Activated CD4-positive, alpha-beta T cell treated with anti-CD3 and anti-CD28 coated beads for 36 hours (primary cell): ENCODE data around the gene NOL7. TPM values are rescaled to one million over a fixed set of nuclear protein-coding genes. Genes with fewer than 3 reads are reported as not detected.

Experiments
- ATAC-seq: fragments of 200-7000 bp; cut with Tn5 transposase; one replicate; pipeline ENCODE4 v1.10.0; 2021; ENCODE audit warnings: mild to moderate bottlenecking, moderate library complexity
- CTCF ChIA-PET: fragments of 350-600 bp; sonication (Branson Sonifier 250); formaldehyde crosslinking; loops from one replicate; lab custom pipeline; 2021; ENCODE audit warnings: antibody characterized with exemption; lab: Charles Lee
- POLR2A ChIA-PET: fragments of 350-600 bp; sonication (Branson Sonifier 250); formaldehyde crosslinking; loops from one replicate; lab custom pipeline; 2021; ENCODE audit warnings: antibody characterized with exemption, inconsistent platforms; lab: Charles Lee
- DNase-seq: peaks from one replicate; pipeline ENCODE4 v3.0.0-alpha.2; 2020
- H3K27ac Mint-ChIP-seq: one replicate; pipeline ENCODE4 v1.8.0; 2021; ENCODE audit warnings: mixed read lengths
- H3K27me3 Mint-ChIP-seq: one replicate; pipeline ENCODE4 v1.8.0; 2021; ENCODE audit warnings: mixed read lengths
- H3K36me3 Mint-ChIP-seq: one replicate; pipeline ENCODE4 v1.8.0; 2021; ENCODE audit warnings: low read depth, mixed read lengths
- H3K4me1 Mint-ChIP-seq: one replicate; pipeline ENCODE4 v1.8.0; 2021; ENCODE audit warnings: mixed read lengths
- H3K4me3 Mint-ChIP-seq: one replicate; pipeline ENCODE4 v1.8.0; 2021; ENCODE audit warnings: mild to moderate bottlenecking, moderate library complexity, mixed read lengths
- H3K9me3 Mint-ChIP-seq: one replicate; pipeline ENCODE4 v1.8.0; 2021; ENCODE audit warnings: low read depth, mixed read lengths
- intact Hi-C, 2 experiments: fragments of 100-400 bp; cut with DNase I in 1 of 2; cut with micrococcal nuclease in 1 of 2; formaldehyde crosslinking; loops; one replicate each; pipeline versions ENCODE4 v1.14.2 to v1.15.1; 2022 to 2024; cut with DNase I, micrococcal nuclease
- total RNA-seq, 2 experiments: library from RNA; stranded (reverse); gene quantifications; one replicate each; pipeline ENCODE4 v1.2.3, GENCODE V29; 2021

NOL7 gene
- total RNA-seq, 2 experiments from 2014 or later = 92.8 to 97.3 TPM

DNA sequence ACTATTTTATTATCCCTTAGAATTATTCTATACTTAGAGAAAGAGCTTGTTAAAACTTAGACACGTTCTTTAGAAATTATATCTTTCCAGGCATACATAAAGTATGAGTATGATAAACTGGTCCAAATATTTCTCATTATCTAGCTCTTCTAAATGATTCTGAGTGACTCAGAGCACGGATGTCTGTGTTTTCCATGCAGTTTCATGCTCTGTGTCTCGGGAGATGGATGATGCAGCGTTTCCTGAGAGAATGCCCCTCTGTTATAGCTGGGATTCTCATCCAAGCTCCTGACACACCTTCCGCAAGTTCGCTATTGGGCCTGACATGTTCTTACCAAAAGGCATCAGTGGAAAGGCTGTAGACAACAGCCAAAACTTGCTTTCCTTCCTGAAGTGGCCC, 21.4 kb upstream of the NOL7 start:
- H3K4me1 Mint-ChIP-seq = no peaks in the 10 kb centered on the region
- ChIA-PET POLR2A (no interaction called here), CTCF (interaction anchor here (1.1 to 3.1 kb wide), 2 partner anchors 19 to 21 kb away, joined by 4 to 15 read pairs; partner anchors contain the start of genes NOL7 and SIRT5)
- intact Hi-C loops = no loop called here
- no peaks in the 10 kb centered on the region for H3K27me3 Mint-ChIP-seq
- DNase-seq (no peak), ATAC-seq (no peak)
- peaks cover 15% of the 10 kb centered on the region for H3K36me3 Mint-ChIP-seq
- no peak overlapping the region for H3K27ac Mint-ChIP-seq
- H3K4me3 Mint-ChIP-seq = no peak overlapping the region
- no peaks in the 10 kb centered on the region for H3K9me3 Mint-ChIP-seq

GRCh38 chr6:13597073-13597472, 18.1 kb upstream of the NOL7 start:
- CTCF ChIA-PET = no interaction called here
- Mint-ChIP-seq H3K4me3 (no peak overlapping the region), H3K27ac (no peak overlapping the region), H3K27me3 (no peaks in the 10 kb centered on the region), H3K36me3 (peaks cover 22% of the 10 kb centered on the region), H3K9me3 (no peaks in the 10 kb centered on the region), H3K4me1 (no peaks in the 10 kb centered on the region)
- ATAC-seq = no peak
- intact Hi-C loops = no loop called here
- DNase-seq = no peak
- POLR2A ChIA-PET = no interaction called here

GRCh38 chr6:13600036-13600435, 15.1 kb upstream of the NOL7 start:
- CTCF ChIA-PET = interaction anchor here (0.7 kb wide), 1 partner anchor 25 kb away, joined by 3 read pairs; no protein-coding TSS in a partner anchor
- Mint-ChIP-seq H3K9me3 (no peaks in the 10 kb centered on the region), H3K27ac (no peak overlapping the region), H3K4me3 (no peak overlapping the region), H3K4me1 (no peaks in the 10 kb centered on the region), H3K27me3 (no peaks in the 10 kb centered on the region), H3K36me3 (peaks cover 32% of the 10 kb centered on the region)
- ATAC-seq = no peak
- no peak for DNase-seq
- POLR2A ChIA-PET = no interaction called here
- intact Hi-C loops = no loop called here

DNA sequence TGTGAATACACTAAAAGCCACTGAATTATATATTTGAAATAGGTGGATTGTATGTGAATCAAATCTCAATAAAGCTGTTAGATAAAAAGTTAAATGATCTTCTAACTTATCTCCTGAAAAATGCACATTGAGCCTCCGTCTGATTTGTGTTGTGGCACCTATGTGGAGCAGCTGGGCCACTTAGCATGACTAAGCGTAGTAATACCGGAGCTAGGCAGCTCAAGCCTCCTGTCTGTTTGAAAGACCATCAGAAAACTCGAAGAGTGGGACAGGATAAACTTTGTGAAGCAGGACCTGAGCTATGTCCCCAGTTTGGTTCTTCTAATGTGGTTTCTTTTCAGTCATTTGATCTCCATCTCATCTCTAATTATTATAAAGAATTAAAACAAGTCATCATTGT, 11.0 kb upstream of the NOL7 start:
- CTCF ChIA-PET = interaction anchor here (0.7 to 1.3 kb wide), 4 partner anchors 9 to 712 kb away, joined by 3 to 6 read pairs (median 3); partner anchors contain the start of gene SIRT5
- no peaks in the 10 kb centered on the region for H3K27me3 Mint-ChIP-seq
- H3K4me3 Mint-ChIP-seq = no peak overlapping the region
- ATAC-seq (no peak), DNase-seq (no peak)
- no peak overlapping the region for H3K27ac Mint-ChIP-seq
- no peaks in the 10 kb centered on the region for H3K9me3 Mint-ChIP-seq
- no peaks in the 10 kb centered on the region for H3K4me1 Mint-ChIP-seq
- POLR2A ChIA-PET = no interaction called here
- intact Hi-C loops = no loop called here
- H3K36me3 Mint-ChIP-seq = peaks cover 34% of the 10 kb centered on the region

DNA sequence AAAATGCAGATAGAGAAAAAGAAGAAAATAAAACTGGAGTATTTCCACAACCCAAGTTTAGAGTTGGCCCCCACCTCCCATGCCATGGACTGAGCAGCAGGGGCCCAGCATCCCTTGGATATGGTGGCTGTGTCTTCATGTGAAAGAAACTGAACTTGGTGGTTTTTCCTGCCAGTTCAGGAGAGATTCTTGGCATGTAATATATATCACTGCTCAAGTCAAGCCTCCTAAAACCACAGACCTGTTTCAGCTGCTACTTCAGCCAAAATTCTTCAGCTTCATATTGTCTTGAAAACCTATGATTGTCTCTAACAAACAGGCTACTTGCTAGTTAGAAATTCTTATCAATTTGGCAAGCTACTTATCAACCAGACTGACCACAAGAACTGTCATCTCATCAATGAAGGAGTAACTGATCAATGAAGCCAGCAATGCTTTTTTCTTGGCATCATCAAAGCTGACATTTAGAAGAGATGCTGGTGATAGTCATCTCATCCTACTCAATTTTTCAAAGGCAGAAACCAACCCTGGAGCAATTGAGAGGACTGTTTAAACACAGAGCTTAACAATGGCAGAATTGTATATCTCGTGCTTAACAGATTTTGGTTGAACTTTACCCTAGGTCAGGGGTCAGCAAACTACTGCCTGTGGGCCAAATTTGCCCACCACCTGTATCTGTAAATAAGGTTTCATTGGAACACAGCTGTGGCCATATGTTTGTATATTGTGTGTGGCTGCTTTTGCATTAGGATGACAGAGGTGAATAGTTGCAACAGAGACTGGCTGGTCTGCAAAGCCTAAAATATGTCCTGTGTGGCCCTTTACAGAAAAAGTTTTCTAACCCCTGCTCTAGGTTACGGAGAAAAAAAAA, 10.4 kb upstream of the NOL7 start:
- Mint-ChIP-seq H3K4me3 (no peak overlapping the region), H3K27me3 (no peaks in the 10 kb centered on the region), H3K27ac (no peak overlapping the region), H3K4me1 (no peaks in the 10 kb centered on the region), H3K36me3 (peaks cover 34% of the 10 kb centered on the region), H3K9me3 (no peaks in the 10 kb centered on the region)
- DNase-seq (no peak), ATAC-seq (peak; percentile 33)
- POLR2A ChIA-PET = no interaction called here
- CTCF ChIA-PET = interaction anchor here (0.6 to 1.3 kb wide), 6 partner anchors 9 to 712 kb away, joined by 3 to 6 read pairs (median 3); partner anchors contain the start of gene SIRT5
- intact Hi-C loops = no loop called here

DNA sequence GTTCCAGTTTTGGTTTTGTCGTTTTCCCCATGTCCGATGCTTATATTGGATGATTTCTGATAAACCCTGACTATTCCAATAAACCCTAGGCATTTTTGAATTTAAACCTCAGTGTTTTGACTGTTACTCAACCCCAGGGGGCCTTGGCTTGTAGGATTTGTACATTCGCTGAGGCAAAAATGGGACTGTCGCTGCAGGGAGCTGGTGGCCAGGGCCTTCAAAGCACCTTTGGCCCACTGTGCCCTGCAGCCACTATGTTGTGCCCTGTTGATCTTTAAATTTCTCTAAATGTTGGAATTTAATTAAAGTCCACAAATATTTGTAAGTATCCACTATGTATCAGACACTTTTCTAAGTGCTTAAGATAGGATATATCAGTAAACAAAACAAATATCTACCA, 9.5 kb upstream of the NOL7 start:
- Mint-ChIP-seq H3K4me1 (no peaks in the 10 kb centered on the region), H3K4me3 (no peak overlapping the region), H3K27me3 (no peaks in the 10 kb centered on the region), H3K9me3 (no peaks in the 10 kb centered on the region), H3K36me3 (peaks cover 31% of the 10 kb centered on the region), H3K27ac (no peak overlapping the region)
- intact Hi-C loops = no loop called here
- no peak for DNase-seq
- ChIA-PET CTCF (interaction anchor here (0.6 to 1.5 kb wide), 5 partner anchors 13 to 277 kb away, joined by 3 to 4 read pairs (median 3); partner anchors contain the start of gene TBC1D7), POLR2A (no interaction called here)
- ATAC-seq = no peak

GRCh38 chr6:13611715-13612114, 3.4 kb upstream of the NOL7 start:
- Mint-ChIP-seq H3K27me3 (no peaks in the 10 kb centered on the region), H3K9me3 (no peaks in the 10 kb centered on the region), H3K4me3 (no peak overlapping the region), H3K27ac (peak overlapping the region; percentile 62), H3K36me3 (peaks cover 27% of the 10 kb centered on the region), H3K4me1 (peaks cover 29% of the 10 kb centered on the region)
- ATAC-seq = no peak
- ChIA-PET POLR2A (interaction anchor here (0.6 kb wide), 1 partner anchor 222 kb away, joined by 3 read pairs; no protein-coding TSS in a partner anchor), CTCF (interaction anchor here (0.7 to 2.8 kb wide), 2 partner anchors 13 to 37 kb away, joined by 3 to 12 read pairs; partner anchors contain the start of gene SIRT5)
- intact Hi-C loops = no loop called here
- no peak for DNase-seq

- POLR2A ChIA-PET = interaction anchor here (0.6 to 0.7 kb wide), 2 partner anchors 12 to 134 kb away, joined by 3 read pairs; no protein-coding TSS in a partner anchor
- H3K27me3 Mint-ChIP-seq = no peaks in the 10 kb centered on the region
- H3K4me3 Mint-ChIP-seq = peak overlapping the region; percentile 92
- no peak overlapping the region for H3K27ac Mint-ChIP-seq
- CTCF ChIA-PET = interaction anchor here (0.9 to 1.4 kb wide), 2 partner anchors 38 to 40 kb away, joined by 3 read pairs; no protein-coding TSS in a partner anchor
- DNase-seq (no peak), ATAC-seq (no peak)
- H3K36me3 Mint-ChIP-seq = peaks cover 34% of the 10 kb centered on the region
- H3K4me1 Mint-ChIP-seq = peaks cover 39% of the 10 kb centered on the region
- H3K9me3 Mint-ChIP-seq = no peaks in the 10 kb centered on the region
- intact Hi-C loops = no loop called here
Measured at GRCh38 chr6:13613029-13613594, 2.0 kb upstream of the NOL7 start.

- ATAC-seq (peak; percentile 18), DNase-seq (peak; percentile 20)
- ChIA-PET POLR2A (interaction anchor here (0.6 to 2.1 kb wide), 6 partner anchors 10 to 286 kb away, joined by 3 to 10 read pairs (median 6); partner anchors contain the start of genes RANBP9, SIRT5 and TBC1D7), CTCF (interaction anchor here (0.8 to 3.6 kb wide), 17 partner anchors 10 to 432 kb away, joined by 3 to 32 read pairs (median 6); partner anchors contain the start of genes RANBP9, SIRT5 and TBC1D7)
- H3K4me1 Mint-ChIP-seq = peaks cover 44% of the 10 kb centered on the region
- peaks cover 42% of the 10 kb centered on the region for H3K36me3 Mint-ChIP-seq
- intact Hi-C loops = loop anchor here in 1 of 2 experiments (2.0 kb wide), 2 partner anchors 152 to 172 kb away; no protein-coding TSS in a partner anchor
- H3K4me3 Mint-ChIP-seq = peak overlapping the region; percentile 92
- no peaks in the 10 kb centered on the region for H3K27me3 Mint-ChIP-seq
- H3K9me3 Mint-ChIP-seq = no peaks in the 10 kb centered on the region
- peak overlapping the region; percentile 90 for H3K27ac Mint-ChIP-seq
Measured at GRCh38 chr6:13614126-13614925, 809 bp upstream of the NOL7 start.

DNA sequence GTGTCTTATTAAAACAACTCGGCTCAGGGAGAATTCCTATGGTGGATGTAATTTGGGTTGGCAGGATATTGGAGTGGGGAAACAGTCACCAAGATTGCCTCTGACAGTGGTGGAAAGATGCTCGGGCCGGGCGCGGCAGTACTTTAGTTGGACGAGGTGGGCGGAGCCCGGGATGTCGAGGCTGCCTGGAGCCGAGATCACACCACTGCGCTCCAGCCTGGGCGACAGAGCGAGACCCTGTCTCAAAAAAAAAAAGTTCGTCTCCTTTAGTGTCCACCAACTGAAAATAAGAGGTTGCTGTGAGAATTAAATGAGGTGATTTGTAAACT, 621 bp downstream of the NOL7 start:
- peaks cover 48% of the 10 kb centered on the region for H3K36me3 Mint-ChIP-seq
- peaks cover 44% of the 10 kb centered on the region for H3K4me1 Mint-ChIP-seq

More for the DNA sequence above, 621 bp downstream of the NOL7 start:
- no peaks in the 10 kb centered on the region for H3K27me3 Mint-ChIP-seq
- POLR2A ChIA-PET = interaction anchor here (0.6 to 2.1 kb wide), 8 partner anchors 21 to 287 kb away, joined by 3 to 10 read pairs (median 6); partner anchors contain the start of genes RANBP9, SIRT5 and TBC1D7
- DNase-seq (peak; percentile 70), ATAC-seq (peak; percentile 33)
- CTCF ChIA-PET = interaction anchor here (0.6 to 3.6 kb wide), 22 partner anchors 9 to 287 kb away, joined by 3 to 32 read pairs (median 6); partner anchors contain the start of genes RANBP9, SIRT5 and TBC1D7
- no peaks in the 10 kb centered on the region for H3K9me3 Mint-ChIP-seq
- intact Hi-C loops = loop anchor here (1.0 to 5.0 kb wide), 11 partner anchors 41 to 1632 kb away; partner anchors contain the start of genes SIRT5 (in 2 of the 2), GFOD1 (in 1 of the 2), JARID2 (in 1 of the 2) and MCUR1 (in 1 of the 2)
- H3K4me3 Mint-ChIP-seq = peak overlapping the region; percentile 92
- peak overlapping the region; percentile 90 for H3K27ac Mint-ChIP-seq
